Activated naive CD8-positive, alpha-beta T cell treated with anti-CD3 and anti-CD28 coated beads, Interleukin-2, amount 50 U/mL, for 16 hours (primary cell): ENCODE data around the gene EIF3L.

ENCODE experiments used
- DNase-seq: peaks from one replicate; pipeline ENCODE4 v3.0.0-alpha.2; 2020; ENCODE audit warnings: low read depth, low spot score

Gene EIF3L

GRCh38 chr22:37854946-37855345 is 5.7 kb downstream of the EIF3L start:
- no peak for DNase-seq

- DNase-seq = no peak
These were observed 6.2 kb downstream of the EIF3L start for GRCh38 chr22:37855462-37855861.

- no peak for DNase-seq
These were observed 11.7 kb downstream of the EIF3L start for GRCh38 chr22:37860796-37861421.

- DNase-seq = no peak
These were observed 13.5 kb downstream of the EIF3L start for GRCh38 chr22:37862570-37863325.

- no peak for DNase-seq
These were observed 16.3 kb downstream of the EIF3L start for GRCh38 chr22:37865510-37865909.

- DNase-seq = no peak
These were observed 21.1 kb downstream of the EIF3L start for GRCh38 chr22:37870273-37870672.

- no peak for DNase-seq
These were observed 31.6 kb downstream of the EIF3L start for GRCh38 chr22:37880668-37881440.

GRCh38 chr22:37884420-37884819 is 35.2 kb downstream of the EIF3L start:
- DNase-seq = no peak

GRCh38 chr22:37887584-37888378 is 38.6 kb downstream of the EIF3L start:
- DNase-seq = no peak

GRCh38 chr22:37891926-37892325 is 42.7 kb downstream of the EIF3L start:
- DNase-seq = no peak

GRCh38 chr22:37892566-37893335 is 43.5 kb downstream of the EIF3L start:
- no peak for DNase-seq

GRCh38 chr22:37893583-37893983 is 44.4 kb downstream of the EIF3L start:
- DNase-seq = no peak

- no peak for DNase-seq
These were observed 45.9 kb downstream of the EIF3L start for GRCh38 chr22:37894939-37895670.

GRCh38 chr22:37896181-37896592 is 47.0 kb downstream of the EIF3L start:
- DNase-seq = no peak

GRCh38 chr22:37896939-37897338 is 47.7 kb downstream of the EIF3L start:
- DNase-seq = no peak

- DNase-seq = no peak
These were observed 48.6 kb downstream of the EIF3L start for GRCh38 chr22:37897807-37898206.

GRCh38 chr22:37898441-37899181 is 49.4 kb downstream of the EIF3L start:
- no peak for DNase-seq

GRCh38 chr22:37904572-37905533 is 55.6 kb downstream of the EIF3L start:
- DNase-seq = no peak
